Activated CD8-positive, alpha-beta memory T cell treated with anti-CD3 and anti-CD28 coated beads, Interleukin-2, amount 10 ng/mL, durations not matched to agents 7 days and 5 days (primary cell): ENCODE results near the gene ADPGK. TPM values are rescaled to one million over a fixed set of nuclear protein-coding genes. Genes with fewer than 3 reads are reported as not detected.

ENCODE experiments used
- ATAC-seq: fragments of 150-1000 bp; cut with Tn5 transposase; one replicate; pipeline ENCODE4 v1.10.0; 2021; ENCODE audit warnings: moderate library complexity
- CTCF ChIA-PET: fragments of 350-600 bp; sonication (Branson Sonifier 250); formaldehyde crosslinking; loops from one replicate; lab custom pipeline; 2021; ENCODE audit warnings: antibody characterized with exemption; lab: Charles Lee
- DNase-seq: peaks from one replicate; pipeline ENCODE4 v3.0.0-alpha.2; 2020
- H3K27ac Mint-ChIP-seq: one replicate; pipeline ENCODE4 v1.8.0; 2021; ENCODE audit warnings: mild to moderate bottlenecking, mixed read lengths
- H3K27me3 Mint-ChIP-seq: one replicate; pipeline ENCODE4 v1.8.0; 2021; ENCODE audit warnings: mixed read lengths
- H3K36me3 Mint-ChIP-seq: one replicate; pipeline ENCODE4 v1.8.0; 2021; ENCODE audit warnings: mild to moderate bottlenecking, mixed read lengths
- H3K4me1 Mint-ChIP-seq: one replicate; pipeline ENCODE4 v1.8.0; 2021; ENCODE audit warnings: mixed read lengths
- H3K4me3 Mint-ChIP-seq: one replicate; pipeline ENCODE4 v1.8.0; 2021; ENCODE audit warnings: mild to moderate bottlenecking, moderate library complexity, mixed read lengths
- H3K9me3 Mint-ChIP-seq: one replicate; pipeline ENCODE4 v1.8.0; 2022; ENCODE audit warnings: low read depth, mixed read lengths
- total RNA-seq, 2 experiments: library from RNA; stranded (reverse); gene quantifications; one replicate each; pipeline ENCODE4 v1.2.3, GENCODE V29; 2021

The ADPGK gene
- total RNA-seq, 2 experiments from 2014 or later: 67.8 to 76.5 TPM

DNA sequence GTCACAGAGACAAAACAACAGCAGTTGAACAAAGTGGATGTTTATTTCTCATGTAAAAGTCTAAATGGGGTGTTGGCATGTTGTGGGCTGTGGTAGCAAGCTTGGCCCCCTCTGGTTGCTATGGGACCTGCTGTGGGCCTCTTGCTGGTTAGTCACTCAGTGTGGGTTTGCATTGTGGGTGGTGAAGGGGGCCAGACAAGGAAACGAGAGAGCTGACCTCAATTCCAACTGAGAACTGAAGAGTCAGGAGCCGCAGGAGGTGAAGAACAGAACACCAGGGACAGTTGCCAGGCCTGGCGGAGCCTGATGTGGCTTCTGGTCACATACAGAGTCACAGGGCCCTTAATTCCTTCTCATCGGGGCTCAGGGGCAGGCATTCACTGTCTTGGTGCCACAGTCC, 1.9 kb upstream of the ADPGK start:
- peak overlapping the region; percentile 50 for H3K4me3 Mint-ChIP-seq
- DNase-seq (peak; percentile 85), ATAC-seq (peak; percentile 6)
- CTCF ChIA-PET: interaction anchor here (1.0 to 5.4 kb wide), 8 partner anchors 8 to 458 kb away, joined by 3 to 34 read pairs (median 4); no protein-coding TSS in a partner anchor
- H3K9me3 Mint-ChIP-seq: no peaks in the 10 kb centered on the region
- H3K27ac Mint-ChIP-seq: peak overlapping the region; percentile 94
- H3K27me3 Mint-ChIP-seq: no peaks in the 10 kb centered on the region
- peaks cover 73% of the 10 kb centered on the region for H3K4me1 Mint-ChIP-seq
- H3K36me3 Mint-ChIP-seq: peaks cover 18% of the 10 kb centered on the region

DNA sequence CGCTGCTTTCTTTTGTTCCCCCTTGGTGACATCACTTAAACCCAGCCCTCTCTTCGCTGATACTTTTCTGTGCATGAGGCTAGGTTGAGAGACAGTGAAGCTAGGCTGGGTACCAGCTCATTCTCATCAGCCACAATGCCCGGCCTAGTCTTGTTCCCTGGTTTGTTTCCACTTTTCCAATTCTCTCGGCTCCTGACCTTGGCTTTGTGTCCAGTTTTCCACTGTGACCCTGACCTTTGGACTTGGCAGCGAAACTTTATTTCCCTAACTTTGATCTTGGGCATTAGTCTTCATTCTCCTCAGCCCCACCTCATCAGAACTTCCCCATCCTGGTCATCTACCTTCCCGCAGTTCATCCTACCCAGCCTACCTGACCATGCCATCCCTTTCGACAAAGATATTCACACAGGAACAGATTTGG, 908 bp upstream of the ADPGK start:
- peak overlapping the region; percentile 93 for H3K4me3 Mint-ChIP-seq
- H3K27ac Mint-ChIP-seq: peak overlapping the region; percentile 94
- H3K36me3 Mint-ChIP-seq: peaks cover 28% of the 10 kb centered on the region
- ATAC-seq (peak; percentile 28), DNase-seq (peak; percentile 39)
- H3K9me3 Mint-ChIP-seq: no peaks in the 10 kb centered on the region
- CTCF ChIA-PET: interaction anchor here (1.0 to 5.4 kb wide), 7 partner anchors 9 to 300 kb away, joined by 3 to 34 read pairs (median 7); no protein-coding TSS in a partner anchor
- H3K4me1 Mint-ChIP-seq: peaks cover 76% of the 10 kb centered on the region
- no peaks in the 10 kb centered on the region for H3K27me3 Mint-ChIP-seq

DNA sequence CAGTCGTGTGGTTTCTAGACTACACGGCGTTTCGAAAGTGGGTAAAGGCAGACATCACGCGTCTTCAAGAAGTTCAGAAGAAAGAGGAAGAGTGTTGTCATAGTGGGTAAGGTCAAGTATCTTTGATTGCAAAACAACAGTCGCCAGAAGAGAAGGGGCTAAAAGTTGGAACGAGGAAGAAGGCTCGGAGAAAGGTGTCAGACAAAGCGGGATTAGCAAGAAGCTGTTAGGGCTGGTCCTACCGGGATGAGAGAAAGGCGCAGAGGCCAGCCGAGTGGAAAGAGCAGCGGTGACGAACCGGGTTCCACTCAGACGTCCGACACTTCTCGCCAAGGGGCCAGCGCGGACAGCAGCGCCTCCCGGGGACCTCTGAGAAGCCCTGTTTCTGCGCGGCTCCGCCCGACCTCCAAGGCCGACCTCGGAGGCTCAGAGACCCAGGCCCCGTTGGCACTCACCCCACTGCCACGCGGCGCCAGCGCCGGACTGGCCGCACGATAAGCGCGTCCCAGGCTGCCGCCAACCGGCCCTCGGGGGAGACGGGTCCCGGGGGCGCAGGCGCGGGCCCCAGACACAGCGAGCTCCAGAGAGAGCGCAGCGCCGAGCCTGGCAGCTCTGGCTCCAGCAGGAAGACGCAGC, 436 bp downstream of the ADPGK start:
- ATAC-seq (peak; percentile 2), DNase-seq (peak; percentile 62)
- Mint-ChIP-seq H3K27ac (peak overlapping the region; percentile 94), H3K9me3 (no peaks in the 10 kb centered on the region), H3K4me1 (peaks cover 75% of the 10 kb centered on the region), H3K27me3 (no peaks in the 10 kb centered on the region), H3K36me3 (peaks cover 40% of the 10 kb centered on the region), H3K4me3 (peak overlapping the region; percentile 93)
- CTCF ChIA-PET: interaction anchor here (0.7 to 5.4 kb wide), 4 partner anchors 11 to 183 kb away, joined by 3 to 34 read pairs (median 14); no protein-coding TSS in a partner anchor

DNA sequence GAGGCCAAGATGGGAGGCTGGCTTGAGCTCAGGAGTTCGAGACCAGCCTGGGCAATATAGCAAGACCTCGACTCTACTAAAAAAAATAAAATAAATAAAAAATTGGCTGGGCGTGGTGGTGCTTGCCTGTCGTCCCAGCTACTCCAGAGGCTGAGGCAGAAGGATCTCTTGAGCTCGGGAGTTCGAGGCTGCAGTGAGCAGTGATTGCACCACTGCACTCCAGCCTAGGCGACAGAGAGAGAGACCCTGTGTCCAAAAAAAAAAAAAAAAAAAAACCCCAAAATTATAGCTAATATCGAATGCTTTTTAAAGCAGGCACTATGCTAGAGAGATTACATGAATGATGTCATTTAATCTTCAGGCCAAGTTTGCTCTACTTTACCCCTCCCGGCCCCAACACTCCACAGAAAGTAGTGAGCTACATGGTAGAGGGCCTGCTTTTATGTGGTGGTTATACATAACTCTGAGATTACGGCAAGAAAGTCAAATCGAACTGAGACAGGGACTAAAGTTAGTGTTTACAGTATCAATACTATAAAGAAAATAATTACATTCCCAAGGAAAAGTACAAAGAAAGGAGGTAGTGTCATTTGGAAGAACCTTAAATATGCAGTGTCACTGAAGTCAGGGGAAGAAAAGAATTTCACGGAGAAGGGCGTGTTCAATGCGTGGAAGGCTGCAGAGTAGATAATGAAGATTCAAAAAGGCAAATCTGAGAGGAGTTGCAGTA, 1.1 kb downstream of the ADPGK start:
- Mint-ChIP-seq H3K27ac (peak overlapping the region; percentile 94), H3K4me3 (peak overlapping the region; percentile 93), H3K4me1 (peaks cover 69% of the 10 kb centered on the region), H3K27me3 (no peaks in the 10 kb centered on the region), H3K9me3 (no peaks in the 10 kb centered on the region), H3K36me3 (peaks cover 45% of the 10 kb centered on the region)
- CTCF ChIA-PET: interaction anchor here (1.1 to 5.4 kb wide), 2 partner anchors 12 to 61 kb away, joined by 3 to 34 read pairs; no protein-coding TSS in a partner anchor
- peak; percentile 39 for DNase-seq
- ATAC-seq: no peak

DNA sequence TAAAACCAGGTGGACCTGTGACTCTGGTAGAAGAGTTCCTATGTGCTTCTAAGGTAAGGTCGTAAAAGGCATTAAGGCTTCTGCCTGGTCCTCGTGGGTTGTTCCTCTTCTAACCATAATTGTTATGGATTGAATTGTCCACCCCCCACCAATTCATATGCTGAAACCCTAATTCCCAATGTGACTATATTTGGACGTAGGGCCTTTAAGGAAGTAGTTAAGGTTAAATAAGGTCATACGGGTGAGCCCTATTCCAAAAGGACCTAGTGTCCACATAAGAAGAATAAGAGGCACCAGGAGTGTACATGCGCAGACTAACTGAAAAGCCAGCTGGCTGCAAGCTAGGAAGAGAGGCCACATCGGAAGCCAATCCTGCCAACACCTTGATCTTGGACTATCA, 1.9 kb downstream of the ADPGK start:
- ATAC-seq (no peak), DNase-seq (peak; percentile 25)
- CTCF ChIA-PET: interaction anchor here (1.1 kb wide), 1 partner anchor 12 kb away, joined by 3 read pairs; no protein-coding TSS in a partner anchor
- Mint-ChIP-seq H3K4me3 (peak overlapping the region; percentile 93), H3K4me1 (peaks cover 63% of the 10 kb centered on the region), H3K36me3 (peaks cover 51% of the 10 kb centered on the region), H3K27ac (peak overlapping the region; percentile 10), H3K9me3 (no peaks in the 10 kb centered on the region), H3K27me3 (no peaks in the 10 kb centered on the region)

DNA sequence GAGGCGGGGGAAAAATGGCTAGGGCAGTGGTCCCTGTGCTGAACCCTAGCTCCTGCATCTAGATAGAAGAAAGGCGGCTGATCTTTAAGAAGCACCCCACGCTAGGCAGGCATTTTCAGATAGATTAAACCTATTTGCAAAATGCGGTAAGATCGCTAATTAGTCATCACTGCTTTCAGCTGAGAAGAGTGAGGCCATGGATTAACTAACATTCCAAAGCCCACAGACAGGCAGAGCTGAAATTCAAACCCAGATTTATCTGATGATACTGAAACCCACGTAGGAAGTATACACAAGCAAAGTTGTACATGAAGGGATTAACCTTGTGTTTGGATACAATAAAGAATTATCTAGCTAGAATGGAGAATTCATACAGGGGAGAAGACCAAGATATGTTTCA, 4.8 kb downstream of the ADPGK start:
- peaks cover 52% of the 10 kb centered on the region for H3K4me1 Mint-ChIP-seq
- no peak for ATAC-seq
- peak; percentile 14 for DNase-seq
- CTCF ChIA-PET: interaction anchor here (0.7 to 1.8 kb wide), 4 partner anchors 15 to 446 kb away, joined by 3 to 4 read pairs (median 3); no protein-coding TSS in a partner anchor
- H3K27me3 Mint-ChIP-seq: no peaks in the 10 kb centered on the region
- H3K27ac Mint-ChIP-seq: no peak overlapping the region
- H3K36me3 Mint-ChIP-seq: peaks cover 62% of the 10 kb centered on the region
- no peak overlapping the region for H3K4me3 Mint-ChIP-seq
- no peaks in the 10 kb centered on the region for H3K9me3 Mint-ChIP-seq

DNA sequence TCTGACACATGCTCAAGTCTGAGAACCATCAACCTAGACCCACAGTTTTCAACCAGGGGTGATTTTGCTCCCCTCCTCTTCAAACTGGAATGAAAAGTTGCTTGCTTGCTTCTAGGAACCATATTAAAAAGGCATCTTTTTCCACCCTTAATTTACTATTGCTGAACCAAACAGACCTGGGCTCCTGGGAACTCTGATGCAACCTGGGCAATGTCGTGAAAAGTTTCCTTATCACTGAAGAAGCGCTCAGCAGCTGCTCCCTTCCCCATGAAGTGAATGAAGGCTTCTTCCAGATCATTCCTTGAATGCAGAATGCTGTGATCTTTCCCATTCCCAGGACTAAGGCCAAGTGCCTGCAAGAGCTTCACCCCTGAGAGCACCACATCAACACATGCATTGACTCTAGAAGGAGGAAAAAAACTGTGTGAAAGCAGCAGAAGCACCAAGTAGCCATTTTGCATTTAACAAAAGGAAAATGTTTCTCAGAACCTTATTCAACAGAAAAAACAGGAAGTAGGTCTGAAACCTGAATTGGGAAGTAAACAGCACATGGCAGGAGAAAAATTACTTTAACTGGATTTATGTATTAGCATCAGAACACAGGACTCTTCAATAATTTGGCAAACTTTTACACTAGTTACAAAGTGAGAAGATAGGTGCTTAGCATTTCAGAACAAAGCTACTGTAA, 8.7 kb downstream of the ADPGK start:
- Mint-ChIP-seq H3K36me3 (peaks cover 63% of the 10 kb centered on the region), H3K4me1 (peaks cover 46% of the 10 kb centered on the region), H3K27ac (no peak overlapping the region)

DNA sequence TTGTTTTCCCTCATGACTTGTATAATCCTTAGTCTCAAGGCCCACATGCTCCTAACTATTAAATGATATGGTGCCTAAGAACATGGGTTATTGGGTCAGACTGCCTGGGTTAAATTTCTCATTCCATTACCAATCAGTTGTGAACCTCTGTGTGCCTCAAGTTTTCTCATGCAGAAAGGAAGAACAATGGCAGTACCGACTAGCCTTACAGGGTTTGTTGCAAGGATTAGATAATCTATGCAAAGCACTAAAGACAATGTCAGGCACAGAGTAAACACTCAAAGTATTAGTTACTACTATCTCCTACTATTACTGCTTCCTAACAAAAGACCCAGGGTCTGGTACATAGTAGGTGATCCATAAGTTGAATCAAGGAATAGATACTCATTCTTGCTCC, 12.2 kb downstream of the ADPGK start:
- H3K27me3 Mint-ChIP-seq: no peaks in the 10 kb centered on the region
- H3K4me3 Mint-ChIP-seq: no peak overlapping the region
- CTCF ChIA-PET: no interaction called here
- no peak for ATAC-seq
- no peak for DNase-seq
- peaks cover 4% of the 10 kb centered on the region for H3K9me3 Mint-ChIP-seq
- peaks cover 33% of the 10 kb centered on the region for H3K4me1 Mint-ChIP-seq
- peak overlapping the region; percentile 63 for H3K27ac Mint-ChIP-seq
- peaks cover 70% of the 10 kb centered on the region for H3K36me3 Mint-ChIP-seq

More for the DNA sequence above, 8.7 kb downstream of the ADPGK start:
- CTCF ChIA-PET: no interaction called here
- DNase-seq (no peak), ATAC-seq (no peak)
- Mint-ChIP-seq H3K9me3 (no peaks in the 10 kb centered on the region), H3K27me3 (no peaks in the 10 kb centered on the region), H3K4me3 (no peak overlapping the region)

DNA sequence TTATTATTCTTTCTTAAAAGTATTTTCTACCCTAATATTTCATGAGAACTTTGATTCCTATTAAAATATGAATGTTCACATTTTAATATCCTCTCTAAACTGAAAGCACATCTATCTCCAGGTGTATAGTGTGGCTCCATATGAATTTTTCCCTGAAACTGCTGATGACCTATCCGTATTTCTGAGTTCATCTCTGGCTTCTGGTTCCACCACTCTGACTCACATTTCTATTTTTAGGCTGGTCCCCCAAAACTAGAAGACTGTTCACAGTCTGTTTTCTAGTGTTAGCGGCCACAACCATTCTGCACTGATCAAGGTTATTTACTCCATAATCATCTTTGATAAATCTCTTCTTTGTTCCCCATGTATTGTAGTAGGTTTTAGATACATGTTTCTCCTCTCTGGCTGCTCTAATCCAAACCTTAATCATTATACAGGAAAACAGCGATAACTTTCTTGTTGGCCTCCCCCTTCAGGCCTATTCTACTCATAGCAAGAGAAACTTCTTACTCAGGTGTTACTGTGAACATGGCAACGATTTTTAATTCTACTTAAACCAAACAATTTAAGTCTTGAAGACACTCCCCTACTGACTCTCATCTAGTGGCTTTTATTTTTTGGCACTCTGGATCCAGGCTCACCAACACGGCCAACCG, 12.8 kb downstream of the ADPGK start:
- Mint-ChIP-seq H3K4me3 (no peak overlapping the region), H3K27me3 (no peaks in the 10 kb centered on the region), H3K9me3 (peaks cover 4% of the 10 kb centered on the region), H3K4me1 (peaks cover 29% of the 10 kb centered on the region), H3K27ac (peak overlapping the region; percentile 63), H3K36me3 (peaks cover 74% of the 10 kb centered on the region)
- CTCF ChIA-PET: interaction anchor here (1.9 kb wide), 1 partner anchor 49 kb away, joined by 6 read pairs; no protein-coding TSS in a partner anchor
- ATAC-seq: peak; percentile 57
- DNase-seq: peak; percentile 33

DNA sequence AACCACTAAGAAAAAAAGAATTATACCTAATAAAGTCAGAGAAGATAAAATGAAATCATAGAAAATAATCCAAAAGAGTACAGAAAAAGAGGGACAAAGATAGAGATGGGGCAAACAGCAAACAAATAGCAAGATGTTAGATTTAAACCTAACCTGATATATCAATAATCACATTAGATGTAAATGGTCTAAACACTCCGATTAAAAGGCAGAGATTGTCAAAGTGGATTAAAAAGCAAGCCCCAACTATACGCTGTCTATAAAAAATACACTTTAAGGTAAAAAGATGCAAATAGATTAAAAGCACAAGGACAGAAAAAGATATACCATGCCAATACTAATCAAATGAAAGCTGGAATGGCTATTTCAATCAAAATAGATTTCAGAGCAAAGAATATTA, 16.8 kb downstream of the ADPGK start:
- no peak overlapping the region for H3K4me3 Mint-ChIP-seq
- peaks cover 4% of the 10 kb centered on the region for H3K9me3 Mint-ChIP-seq
- ATAC-seq: no peak
- peaks cover 77% of the 10 kb centered on the region for H3K36me3 Mint-ChIP-seq
- no peak overlapping the region for H3K27ac Mint-ChIP-seq
- no peak for DNase-seq
- H3K4me1 Mint-ChIP-seq: peaks cover 30% of the 10 kb centered on the region
- CTCF ChIA-PET: interaction anchor here (1.8 kb wide), 1 partner anchor 45 kb away, joined by 11 read pairs; no protein-coding TSS in a partner anchor
- H3K27me3 Mint-ChIP-seq: no peaks in the 10 kb centered on the region

DNA sequence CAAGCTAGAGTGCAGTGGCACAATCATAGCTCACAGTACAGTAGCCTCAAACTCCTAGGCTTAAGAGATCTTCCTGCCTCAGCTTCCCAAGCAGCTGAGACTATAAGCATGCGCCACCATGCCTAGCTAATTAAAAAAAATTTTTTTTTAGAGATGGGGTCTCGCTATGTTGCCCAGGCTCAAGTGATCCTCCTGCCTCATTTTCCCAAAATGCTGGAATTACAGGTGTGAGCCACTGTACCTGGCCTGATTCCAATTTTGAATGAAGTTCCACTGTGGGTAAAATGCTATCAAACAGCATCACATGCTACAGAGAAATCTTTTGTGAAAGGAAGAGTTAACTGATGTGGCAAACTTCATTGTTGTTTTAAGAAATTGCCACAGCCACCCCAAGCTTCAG, 17.5 kb downstream of the ADPGK start:
- DNase-seq: no peak
- ATAC-seq: no peak
- peaks cover 26% of the 10 kb centered on the region for H3K4me1 Mint-ChIP-seq
- no peaks in the 10 kb centered on the region for H3K27me3 Mint-ChIP-seq
- H3K9me3 Mint-ChIP-seq: peaks cover 4% of the 10 kb centered on the region
- CTCF ChIA-PET: interaction anchor here (2.3 kb wide), 1 partner anchor 44 kb away, joined by 13 read pairs; no protein-coding TSS in a partner anchor
- peaks cover 75% of the 10 kb centered on the region for H3K36me3 Mint-ChIP-seq
- no peak overlapping the region for H3K27ac Mint-ChIP-seq
- H3K4me3 Mint-ChIP-seq: no peak overlapping the region

DNA sequence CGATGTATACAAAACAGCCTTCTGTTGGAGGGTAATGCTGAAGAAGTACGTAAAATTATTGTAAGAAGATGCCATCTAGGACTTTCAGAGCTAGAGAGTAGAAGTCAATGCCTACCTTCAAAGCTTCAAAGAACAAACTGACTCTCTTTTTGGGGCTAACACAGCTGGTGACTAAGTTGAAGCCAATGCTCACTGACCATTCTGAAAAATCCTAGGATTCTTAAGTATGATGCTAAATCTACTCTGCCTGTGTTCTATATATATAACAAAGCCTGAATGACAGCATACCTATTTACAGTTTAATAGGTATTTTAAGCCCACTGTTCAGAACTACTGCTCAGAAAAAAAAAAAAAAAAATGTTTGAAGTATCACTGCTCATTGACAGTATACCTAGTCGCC, 18.9 kb downstream of the ADPGK start:
- H3K36me3 Mint-ChIP-seq: peaks cover 71% of the 10 kb centered on the region
- peaks cover 29% of the 10 kb centered on the region for H3K4me1 Mint-ChIP-seq
- no peak for ATAC-seq
- DNase-seq: no peak
- H3K9me3 Mint-ChIP-seq: peaks cover 4% of the 10 kb centered on the region
- peak overlapping the region; percentile 66 for H3K27ac Mint-ChIP-seq
- no peak overlapping the region for H3K4me3 Mint-ChIP-seq
- no peaks in the 10 kb centered on the region for H3K27me3 Mint-ChIP-seq
- CTCF ChIA-PET: interaction anchor here (0.6 to 2.3 kb wide), 3 partner anchors 16 to 42 kb away, joined by 3 to 13 read pairs (median 3); no protein-coding TSS in a partner anchor
